H7 (cell line): ENCODE data around the gene CANX. TPM values are rescaled to one million over a fixed set of nuclear protein-coding genes. Genes with fewer than 3 reads are reported as not detected.
"Not testable (repeated sequence)": the region's sequence is repeated elsewhere in the genome, so short reads cannot be mapped to it uniquely, and the experiment has no call there.

Experiments used
- DNase-seq: peaks from one replicate; pipeline ENCODE4 v3.0.0; 2012
- H3K27me3 ChIP-seq: 2 replicates; pipeline ENCODE4 v1.6.0; 2011; ENCODE audit warnings: mild to moderate bottlenecking, low read length; ENCODE audit not compliant: control insufficient read depth, insufficient read depth
- H3K36me3 ChIP-seq: replicated peaks from 2 replicates; pipeline ENCODE4 v1.5.1; 2011; ENCODE audit warnings: low read length; ENCODE audit not compliant: control insufficient read depth, insufficient read depth
- H3K4me3 ChIP-seq: 2 replicates; pipeline ENCODE4 v1.5.1; 2011; ENCODE audit warnings: low read depth, mild to moderate bottlenecking, control low read depth, low read length, moderate library complexity; ENCODE audit not compliant: insufficient read depth
- total RNA-seq: library from RNA; depleted of rRNA; stranded (reverse); fragments of >200 nt; shearing (Covaris generic); gene quantifications from 2 replicates; pipeline ENCODE4 v1.2.3, GENCODE V29; 2014; rRNA removed

CANX gene, protein sequence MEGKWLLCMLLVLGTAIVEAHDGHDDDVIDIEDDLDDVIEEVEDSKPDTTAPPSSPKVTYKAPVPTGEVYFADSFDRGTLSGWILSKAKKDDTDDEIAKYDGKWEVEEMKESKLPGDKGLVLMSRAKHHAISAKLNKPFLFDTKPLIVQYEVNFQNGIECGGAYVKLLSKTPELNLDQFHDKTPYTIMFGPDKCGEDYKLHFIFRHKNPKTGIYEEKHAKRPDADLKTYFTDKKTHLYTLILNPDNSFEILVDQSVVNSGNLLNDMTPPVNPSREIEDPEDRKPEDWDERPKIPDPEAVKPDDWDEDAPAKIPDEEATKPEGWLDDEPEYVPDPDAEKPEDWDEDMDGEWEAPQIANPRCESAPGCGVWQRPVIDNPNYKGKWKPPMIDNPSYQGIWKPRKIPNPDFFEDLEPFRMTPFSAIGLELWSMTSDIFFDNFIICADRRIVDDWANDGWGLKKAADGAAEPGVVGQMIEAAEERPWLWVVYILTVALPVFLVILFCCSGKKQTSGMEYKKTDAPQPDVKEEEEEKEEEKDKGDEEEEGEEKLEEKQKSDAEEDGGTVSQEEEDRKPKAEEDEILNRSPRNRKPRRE
- total RNA-seq, result 263 and 304 TPM in 2 replicates

DNA sequence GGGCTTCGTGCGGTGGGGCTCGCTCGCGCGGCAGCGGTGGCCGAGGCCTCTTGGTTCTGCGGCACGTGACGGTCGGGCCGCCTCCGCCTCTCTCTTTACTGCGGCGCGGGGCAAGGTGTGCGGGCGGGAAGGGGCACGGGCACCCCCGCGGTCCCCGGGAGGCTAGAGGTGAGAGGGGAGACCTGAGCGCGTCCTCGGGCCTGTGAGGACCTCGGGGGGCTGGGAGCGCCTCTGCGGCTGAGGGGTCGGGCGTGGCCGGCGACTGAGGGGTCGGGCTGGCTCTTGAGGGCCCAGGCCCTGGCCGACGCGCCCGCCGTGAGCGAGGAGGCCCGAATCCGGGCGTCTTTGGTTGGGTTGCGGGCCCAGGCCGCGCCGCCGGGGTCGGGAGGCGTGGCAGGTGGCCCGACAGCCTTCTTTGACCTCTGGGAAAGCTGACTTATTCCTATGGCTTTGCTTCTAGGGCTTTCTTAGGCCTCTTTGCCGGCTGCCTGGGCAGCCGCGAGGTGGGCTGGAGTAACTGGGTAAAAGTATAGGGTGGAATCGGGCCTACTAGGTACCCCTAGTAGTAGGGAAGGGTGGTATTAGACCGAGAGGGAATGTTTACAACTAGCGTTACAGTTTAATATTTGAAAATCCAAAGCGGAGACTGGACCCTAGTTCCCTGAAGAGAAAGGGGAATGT lies at the start of gene CANX:
Gene CANX (plus strand): TSS at position 33 of the 681 bp plus-strand sequence. CDS start 6,715 bp downstream, outside the sequence.
- H3K36me3 ChIP-seq, result peaks cover 3% of the 10 kb centered on the region
- DNase-seq, result no peak
- H3K27me3 ChIP-seq, result no peaks in the 10 kb centered on the region
- H3K4me3 ChIP-seq, result peak within 1 kb of the TSS; percentile 96

DNA sequence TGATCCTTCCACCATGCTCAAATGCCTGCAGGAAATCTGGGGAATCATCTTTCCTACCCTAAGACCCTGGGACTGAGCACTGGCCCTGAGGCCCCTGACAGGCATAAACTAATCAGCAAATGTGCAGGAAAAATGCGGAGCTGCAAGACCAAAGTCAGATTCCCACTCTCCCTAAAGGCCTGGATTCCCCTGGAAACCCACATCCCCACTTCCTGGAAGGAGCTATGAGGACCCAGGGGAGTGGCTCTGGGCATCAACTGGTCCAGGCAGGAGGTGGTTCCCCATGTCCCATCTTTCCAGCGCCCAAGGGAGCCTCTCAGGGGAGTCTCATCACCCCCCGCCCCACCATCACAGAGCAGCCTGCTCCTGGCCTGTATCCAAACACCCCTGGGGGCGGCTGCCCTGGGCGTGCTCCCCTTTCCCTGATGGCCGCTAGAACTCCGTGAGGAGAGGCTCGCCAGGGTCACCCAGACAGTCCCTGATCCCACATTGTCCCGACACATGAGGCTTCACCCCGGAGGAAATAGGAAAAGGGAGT lies 49.5 kb upstream of the CANX start:
- H3K4me3 ChIP-seq, H3K36me3 ChIP-seq, H3K27me3 ChIP-seq: not testable (repeated sequence)
- peak; percentile 23 for DNase-seq

DNA sequence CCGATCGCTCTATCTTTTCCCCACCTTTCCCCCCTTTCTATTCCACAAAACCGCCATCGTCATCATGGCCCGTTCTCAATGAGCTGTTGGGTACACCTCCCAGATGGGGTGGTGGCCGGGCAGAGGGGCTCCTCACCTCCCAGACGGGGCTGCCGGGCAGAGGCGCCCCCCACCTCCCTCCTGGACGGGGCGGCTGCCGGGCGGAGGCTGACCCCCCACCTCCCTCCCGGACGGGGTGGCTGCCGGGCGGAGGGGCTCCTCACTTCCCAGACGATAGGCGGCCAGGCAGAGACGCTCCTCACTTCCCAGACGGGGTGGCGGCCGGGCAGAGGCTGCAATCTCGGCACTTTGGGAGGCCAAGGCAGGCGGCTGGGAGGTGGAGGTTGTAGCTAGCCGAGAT lies 48.5 kb upstream of the CANX start:
- DNase-seq, H3K27me3 ChIP-seq, H3K4me3 ChIP-seq, H3K36me3 ChIP-seq: not testable (repeated sequence)

DNA sequence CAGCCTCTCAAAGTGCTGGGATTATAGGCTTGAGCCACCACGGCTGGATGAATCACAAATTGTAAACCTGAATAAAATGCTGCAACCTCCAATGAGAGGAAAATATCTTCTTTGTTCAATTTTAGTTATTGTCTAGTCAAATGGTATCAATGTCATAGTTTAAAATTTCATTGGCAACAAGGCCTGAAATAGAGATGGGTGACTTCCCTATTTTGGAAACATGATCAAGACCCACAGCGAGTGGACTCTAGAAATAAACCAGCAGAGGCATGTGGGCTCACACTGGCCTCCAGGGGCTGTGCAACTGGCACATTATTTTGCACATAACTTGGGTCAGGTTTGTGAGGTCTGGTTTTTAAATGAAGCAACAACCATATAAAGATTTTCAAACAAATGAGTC lies 45.6 kb upstream of the CANX start:
- H3K27me3 ChIP-seq, DNase-seq, H3K36me3 ChIP-seq, H3K4me3 ChIP-seq: not testable (repeated sequence)

DNA sequence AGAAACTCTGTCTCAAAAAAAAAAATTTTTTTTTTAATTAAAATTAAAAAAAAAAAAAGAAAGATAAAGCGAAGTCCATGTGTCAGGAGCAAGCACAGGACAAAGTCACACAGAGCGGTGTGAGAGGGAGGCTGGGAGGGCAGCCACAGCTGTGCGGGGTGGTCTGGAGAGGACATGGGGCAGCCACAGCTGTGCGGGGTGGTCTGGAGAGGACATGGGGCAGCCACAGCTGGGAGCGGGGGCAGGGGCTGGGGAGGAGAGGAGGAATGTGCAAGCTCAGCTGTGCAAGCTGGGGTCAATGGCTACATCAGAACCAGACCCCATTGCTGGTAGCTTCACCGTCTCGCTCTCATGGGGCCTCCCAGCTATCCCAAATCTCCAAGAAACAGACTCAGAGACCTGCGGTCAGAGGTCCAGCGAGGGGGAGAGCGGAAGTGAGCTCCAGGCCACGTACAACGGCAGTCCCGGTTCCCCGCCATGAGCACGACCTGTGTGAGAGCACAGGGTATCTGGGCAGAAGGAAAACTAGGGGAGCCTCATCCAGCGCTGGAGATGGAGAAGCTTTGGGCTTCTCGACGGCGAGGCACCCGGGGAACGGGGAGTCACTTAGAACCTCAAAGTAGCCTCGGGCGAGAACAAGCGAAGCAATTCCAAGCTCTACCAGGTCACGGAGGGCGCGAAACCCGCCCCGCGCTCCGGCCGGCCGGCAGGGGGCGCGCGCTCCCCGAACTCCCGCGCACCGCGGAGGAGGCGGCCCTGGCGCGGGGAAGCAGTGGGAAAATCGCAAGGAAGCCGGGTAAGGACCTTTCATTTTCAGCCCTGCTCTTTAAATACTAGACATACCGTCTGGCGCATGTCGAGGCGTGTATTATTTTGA lies 41.2 kb upstream of the CANX start:
- H3K27me3 ChIP-seq, H3K36me3 ChIP-seq, DNase-seq: not testable (repeated sequence)
- H3K4me3 ChIP-seq, result peak overlapping the region; percentile 19; the same call in 1 of the 2 replicates

DNA sequence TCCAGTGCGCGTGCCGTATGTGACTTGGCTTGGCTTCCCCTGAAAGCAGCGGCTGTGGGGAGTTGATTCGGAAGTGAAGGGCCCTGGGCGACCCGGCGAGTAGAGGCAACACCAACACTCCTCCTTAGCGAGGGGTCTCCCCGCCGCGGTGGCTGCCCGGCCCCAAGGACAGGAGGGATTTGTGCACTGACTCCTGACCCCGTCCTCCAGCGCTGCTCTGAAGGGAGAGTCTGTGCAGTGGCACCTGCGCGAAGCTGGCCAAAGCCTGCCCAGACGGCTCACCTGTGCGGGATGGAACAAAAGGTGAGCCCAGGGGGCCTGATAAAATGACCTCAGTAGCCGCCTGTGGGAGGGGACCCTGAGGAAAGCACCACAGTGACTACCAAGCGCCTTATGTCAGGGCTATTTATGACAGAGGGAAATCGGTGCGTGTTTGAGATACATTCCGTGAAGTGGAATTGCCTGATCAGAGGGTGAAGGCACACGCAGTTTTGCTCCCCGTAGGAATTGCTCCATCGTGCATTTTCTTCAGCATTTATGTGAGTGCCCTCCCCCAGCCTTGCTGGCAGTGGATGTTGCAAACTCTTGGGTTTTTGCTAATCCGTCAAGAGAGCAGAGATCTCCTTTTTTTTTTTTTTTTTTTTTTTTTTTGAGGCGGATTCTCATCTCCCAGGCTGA lies 40.4 kb upstream of the CANX start:
- H3K36me3 ChIP-seq, H3K27me3 ChIP-seq: not testable (repeated sequence)
- H3K4me3 ChIP-seq, result peak overlapping the region; percentile 33
- DNase-seq, result peak; percentile 51

DNA sequence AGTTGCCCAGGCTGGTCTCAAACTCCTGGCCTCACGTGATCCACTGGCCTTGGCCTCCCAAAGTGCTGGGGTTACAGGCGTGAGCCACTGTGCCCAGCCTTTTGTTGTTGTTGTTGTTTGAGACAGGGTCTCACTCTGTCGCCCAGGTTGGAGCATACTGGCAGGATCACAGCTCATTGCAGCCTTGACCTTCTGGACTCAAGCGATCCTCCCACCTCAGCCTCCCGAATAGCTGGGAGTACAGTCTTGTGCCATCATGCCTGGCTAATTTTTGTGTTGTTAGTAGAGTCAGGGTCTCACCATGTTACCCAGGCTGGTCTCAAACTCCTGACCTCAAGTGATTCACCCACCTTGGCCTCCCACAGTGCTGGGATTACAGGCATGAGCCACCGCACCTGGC lies 37.1 kb upstream of the CANX start:
- not testable (repeated sequence) for H3K36me3 ChIP-seq, H3K4me3 ChIP-seq, DNase-seq, H3K27me3 ChIP-seq

DNA sequence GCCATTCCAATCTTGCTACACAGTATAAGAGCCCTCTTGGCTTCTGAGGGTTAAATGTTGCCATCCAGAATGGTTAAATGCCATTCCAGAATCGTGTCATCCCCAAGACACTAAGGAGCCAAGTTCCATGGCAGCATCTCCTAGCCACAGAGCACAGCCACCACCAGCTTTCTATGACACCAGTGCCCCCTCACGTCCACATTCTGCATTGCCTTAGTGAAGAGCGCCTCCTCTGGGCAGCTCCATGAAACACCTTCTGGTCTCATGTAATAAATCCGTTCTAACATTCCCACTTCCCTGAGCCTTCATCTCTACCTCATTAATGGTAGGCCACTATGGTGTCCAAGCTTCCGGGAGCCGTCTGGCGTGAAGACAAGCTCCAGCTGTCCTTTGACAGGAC lies 30.4 kb upstream of the CANX start:
- no peaks in the 10 kb centered on the region for H3K27me3 ChIP-seq
- H3K4me3 ChIP-seq, result no peak overlapping the region
- peaks cover 4% of the 10 kb centered on the region for H3K36me3 ChIP-seq
- DNase-seq, result peak; percentile 85

DNA sequence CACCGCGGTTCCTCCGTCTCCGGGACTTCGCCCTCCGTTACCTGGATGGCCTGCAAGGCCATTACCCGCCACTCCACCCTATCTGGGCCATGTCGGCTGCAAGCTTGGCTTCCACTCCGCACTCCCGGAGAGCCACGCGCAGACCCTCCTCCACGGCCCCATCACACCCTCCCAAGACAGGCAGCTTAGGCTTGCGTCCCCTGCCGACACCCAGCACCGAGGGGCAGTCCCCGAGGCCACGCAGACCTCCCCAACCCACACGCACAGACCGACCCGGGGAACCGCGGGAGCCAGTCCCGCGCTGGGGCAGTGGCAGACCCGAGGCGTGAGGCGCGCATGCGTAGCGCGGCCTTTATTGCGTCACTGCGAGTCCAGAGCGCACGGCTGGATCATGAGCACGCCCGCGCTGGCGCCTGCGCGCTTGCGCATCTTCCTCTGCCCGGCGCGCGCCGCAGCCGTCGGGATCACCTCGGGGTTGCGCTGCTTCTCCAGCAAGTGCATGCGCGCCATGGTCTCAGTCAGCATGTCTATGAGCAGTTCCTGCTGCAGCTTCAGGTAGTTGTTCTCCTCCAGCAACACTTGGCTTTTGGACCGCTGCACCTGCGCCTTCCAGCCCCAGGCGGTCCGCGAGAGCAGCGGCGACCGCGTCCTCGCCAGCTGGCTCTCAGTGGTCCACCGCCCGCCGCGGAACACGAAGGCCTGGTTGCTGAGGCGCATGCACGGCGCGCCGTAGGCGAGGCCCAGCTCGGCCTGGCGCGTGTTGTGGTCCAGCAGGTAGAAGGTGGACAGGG lies 20.3 kb upstream of the CANX start:
- Histone ChIP-seq H3K4me3 (peak overlapping the region; percentile 74), H3K27me3 (no peaks in the 10 kb centered on the region; the same call in 1 of the 2 replicates), H3K36me3 (no peaks in the 10 kb centered on the region; the same call in 1 of the 2 replicates)
- peak; percentile 97 for DNase-seq

DNA sequence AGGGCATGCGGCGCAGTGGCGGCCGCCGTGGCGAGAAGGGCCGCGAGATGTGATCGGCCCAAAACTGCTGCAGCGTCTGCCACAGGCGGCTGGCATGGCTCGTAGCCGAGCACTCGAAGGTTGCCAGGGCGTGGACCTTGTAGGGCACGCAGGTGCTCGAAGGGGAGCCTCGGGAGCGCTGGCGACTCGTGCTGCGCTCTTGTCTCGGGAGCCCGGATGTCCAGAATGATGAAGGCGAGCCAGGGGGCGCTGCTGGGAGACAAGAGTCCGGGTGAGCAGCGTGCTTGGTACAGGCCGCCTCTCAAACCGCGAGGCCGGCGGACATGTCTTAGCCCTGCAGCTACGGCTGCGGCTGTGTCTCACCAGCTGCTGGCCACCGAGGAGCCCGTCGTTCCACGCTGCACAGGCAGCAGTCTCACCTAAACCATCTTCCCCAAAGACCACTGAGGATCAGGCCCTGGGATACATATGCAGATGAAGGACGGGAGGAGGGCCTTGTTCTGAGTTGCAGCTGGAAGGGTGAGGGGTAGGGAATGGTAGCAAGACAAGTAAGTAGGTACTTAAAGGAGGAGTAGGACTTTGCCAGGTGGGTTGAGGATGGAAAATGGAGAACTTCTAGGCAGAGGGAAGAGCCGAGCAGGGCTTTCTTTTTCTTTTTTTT lies 19.6 kb upstream of the CANX start:
- DNase-seq, result peak; percentile 88
- H3K36me3 ChIP-seq, result no peaks in the 10 kb centered on the region; the same call in 1 of the 2 replicates
- H3K4me3 ChIP-seq, result peak overlapping the region; percentile 74
- H3K27me3 ChIP-seq, result no peaks in the 10 kb centered on the region; the same call in 1 of the 2 replicates

DNA sequence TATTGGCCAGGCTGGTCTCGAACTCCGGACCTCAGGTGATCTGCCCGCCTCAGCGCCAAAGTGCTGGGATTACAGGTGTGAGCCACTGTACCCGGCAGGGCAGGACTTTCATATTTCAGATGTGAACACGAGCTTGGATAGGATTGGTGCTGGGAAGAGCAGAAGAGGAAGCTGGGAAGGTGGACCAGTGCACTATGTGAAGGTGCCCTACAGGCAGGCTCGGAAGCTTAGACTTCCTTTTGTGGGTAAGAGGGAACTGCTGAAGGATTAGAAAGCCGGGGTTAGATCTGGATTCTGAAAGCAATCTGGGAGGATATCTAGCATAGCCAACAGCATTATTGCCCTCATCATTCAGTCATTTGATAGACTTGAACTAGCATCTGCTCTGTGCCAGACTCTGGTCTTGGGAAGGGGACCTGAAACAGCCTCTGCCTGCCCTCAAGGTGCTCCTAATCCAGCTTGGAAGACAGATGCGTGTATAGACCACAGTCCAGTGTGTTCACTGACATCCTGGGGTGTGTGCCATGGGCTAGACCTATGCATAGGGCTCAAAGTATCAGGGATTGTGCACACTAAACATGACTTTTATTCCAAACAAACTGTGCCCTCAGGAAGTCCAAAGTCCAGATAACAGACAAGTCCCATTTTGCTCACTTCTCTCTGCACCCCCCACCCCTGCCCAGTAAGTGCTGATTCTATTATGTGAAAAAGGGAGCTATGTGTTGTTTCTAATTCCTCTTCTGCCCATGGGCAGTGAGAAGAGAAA lies 18.6 kb upstream of the CANX start:
- H3K36me3 ChIP-seq, result no peaks in the 10 kb centered on the region; the same call in 1 of the 2 replicates
- DNase-seq, result no peak
- no peaks in the 10 kb centered on the region; the same call in 1 of the 2 replicates for H3K27me3 ChIP-seq
- H3K4me3 ChIP-seq, result no peak overlapping the region
